Keratinocyte (primary cell): Measurements from ENCODE around the gene MICA. TPM values are rescaled to one million over a fixed set of nuclear protein-coding genes. Genes with fewer than 3 reads are reported as not detected.

Experiments used
- DNase-seq: peaks from one replicate; pipeline ENCODE4 v3.0.0-alpha.2; 2011; ENCODE audit warnings: low read depth, missing footprints, low spot score
- FAIRE-seq: peaks from 2 replicates; lab custom pipeline; 2011; peaks lifted over from hg19 to GRCh38; lab: Jason Lieb, UNC
- H2AFZ ChIP-seq: 2 replicates; pipeline ENCODE4 v1.6.0; 2012; ENCODE audit warnings: low read length, control low read depth, inconsistent platforms; ENCODE audit not compliant: control insufficient read depth
- H3K27ac ChIP-seq: 2 replicates; pipeline ENCODE4 v1.5.1; 2011; ENCODE audit warnings: low read length; ENCODE audit not compliant: control insufficient read depth, insufficient read depth
- H3K27me3 ChIP-seq: 3 replicates; pipeline ENCODE4 v1.6.0; 2011; ENCODE audit warnings: low read length; ENCODE audit not compliant: control insufficient read depth, insufficient read depth; ENCODE audit errors: extremely low read depth
- H3K36me3 ChIP-seq, 2 experiments: 2 replicates in 1 of 2; 3 replicates in 1 of 2; pipeline ENCODE4 v1.5.1; 2011; ENCODE audit warnings: low read length in 2 of 2, mild to moderate bottlenecking in 1 of 2; ENCODE audit not compliant: control insufficient read depth in 2 of 2, insufficient read depth in 2 of 2; ENCODE audit errors: extremely low read depth in 1 of 2
- H3K4me1 ChIP-seq: 3 replicates; pipeline ENCODE4 v1.5.1; 2011; ENCODE audit warnings: low read length; ENCODE audit not compliant: control insufficient read depth, insufficient read depth; ENCODE audit errors: extremely low read depth
- H3K4me2 ChIP-seq: 3 replicates; pipeline ENCODE4 v1.6.0; 2011; ENCODE audit warnings: low read depth, low read length; ENCODE audit not compliant: control insufficient read depth, insufficient read depth; ENCODE audit errors: extremely low read depth
- H3K4me3 ChIP-seq, 3 experiments: fragments of 200-600 bp in 1 of 3; sonication (generic) in 1 of 3; 2 replicates in 2 of 3; 3 replicates in 1 of 3; pipeline ENCODE4 v1.5.1; 2011 to 2016; ENCODE audit warnings: low read length in 3 of 3, mild to moderate bottlenecking in 3 of 3, control low read depth in 2 of 3, inconsistent platforms in 1 of 3, low read depth in 1 of 3, mixed read lengths in 1 of 3, mixed run types in 1 of 3, moderate library complexity in 1 of 3; ENCODE audit not compliant: control insufficient read depth in 2 of 3, insufficient read depth in 2 of 3; ENCODE audit errors: extremely low read depth in 1 of 3
- H3K79me2 ChIP-seq: 2 replicates; pipeline ENCODE4 v1.6.0; 2012; ENCODE audit warnings: low read length; ENCODE audit not compliant: control insufficient read depth, insufficient read depth
- H3K9ac ChIP-seq: 3 replicates; pipeline ENCODE4 v1.6.0; 2011; ENCODE audit warnings: low read length; ENCODE audit not compliant: control insufficient read depth, insufficient read depth; ENCODE audit errors: extremely low read depth
- H3K9me1 ChIP-seq: 3 replicates; pipeline ENCODE4 v1.6.0; 2011; ENCODE audit warnings: low read length; ENCODE audit not compliant: control insufficient read depth, insufficient read depth; ENCODE audit errors: extremely low read depth
- H3K9me3 ChIP-seq: 2 replicates; pipeline ENCODE4 v1.5.1; 2012; ENCODE audit warnings: low read depth, low read length; ENCODE audit not compliant: control insufficient read depth
- H4K20me1 ChIP-seq: 3 replicates; pipeline ENCODE4 v1.6.0; 2011; ENCODE audit warnings: low read length; ENCODE audit not compliant: control insufficient read depth, insufficient read depth; ENCODE audit errors: extremely low read depth
- CTCF ChIP-seq, 3 experiments: IDR thresholded peaks in 1 of 3; conservative IDR thresholded peaks in 1 of 3; optimal IDR thresholded peaks in 1 of 3; 2 replicates in 2 of 3; 3 replicates in 1 of 3; pipeline versions ENCODE3 to v1.5.1; 2011; ENCODE audit warnings: low read length in 3 of 3, mild to moderate bottlenecking in 3 of 3, moderate library complexity in 2 of 3, control low read depth in 1 of 3, inconsistent platforms in 1 of 3; ENCODE audit not compliant: insufficient read depth in 2 of 3; ENCODE audit errors: extremely low read depth in 1 of 3
- EZH2 ChIP-seq: IDR thresholded peaks from one replicate; pipeline ENCODE4 v1.6.1; 2012; ENCODE audit warnings: inconsistent platforms, mild to moderate bottlenecking, low read length, moderate library complexity
- dilution Hi-C: fragments of 300-500 bp; cut with MboI; formaldehyde crosslinking; loops from one replicate; pipeline ENCODE4 v1.7.0; 2020; ENCODE audit warnings: low sequenced_read_pairs; ENCODE audit not compliant: extremely low pct_ligation_motif_present
- polyA plus RNA-seq, 5 experiments: library from polyadenylated mRNA; depleted of rRNA in 3 of 5; stranded (reverse) in 3 of 5; stranded (forward) in 1 of 5; unstranded in 1 of 5; fragments of >200 nt; gene quantifications; 1 replicate in 1 of 5; 2 replicates in 3 of 5; 3 replicates in 1 of 5; pipeline versions ENCODE4 v1.2.1 to v1.2.3, GENCODE V29; 2011 to 2012; ENCODE audit warnings: missing spikeins in 2 of 5, low read depth in 1 of 5, low replicate concordance in 1 of 5

MICA gene
- polyA plus RNA-seq, 1 donor (not counting 4 experiments of a cell fraction or from before 2014, with no cell fraction given) = 59.9 TPM

DNA sequence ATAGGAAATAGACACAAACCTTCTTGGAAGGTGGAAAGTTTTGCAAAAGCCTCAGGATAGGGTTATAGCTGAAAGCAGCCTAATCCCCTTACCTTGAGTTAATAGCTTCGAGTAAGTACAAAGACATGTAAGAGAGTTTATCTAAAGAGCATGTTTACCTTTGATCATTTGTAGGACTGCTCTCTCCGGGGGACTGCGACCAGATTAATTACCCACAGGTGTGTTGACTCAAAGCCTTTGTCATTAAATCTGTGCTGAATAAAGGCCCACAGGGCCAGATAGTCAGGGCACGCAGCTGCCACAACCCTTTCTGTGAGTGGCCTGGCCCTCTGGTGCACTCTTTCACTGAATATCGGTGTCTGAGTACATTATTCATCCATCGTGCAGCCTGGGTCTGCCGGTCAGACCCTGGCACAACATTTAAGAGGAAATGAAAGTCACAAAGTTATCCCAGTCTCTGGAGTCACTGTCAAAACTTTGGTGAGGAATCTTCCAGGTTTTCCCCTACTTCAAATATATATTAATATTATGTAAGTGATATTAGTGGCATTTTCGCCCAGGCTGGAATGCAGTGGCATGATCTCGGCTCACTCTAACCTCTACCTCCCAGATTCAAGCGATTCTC is 5.4 kb upstream of the MICA start:
- Histone ChIP-seq H3K4me1 (peaks cover 30% of the 10 kb centered on the region), H3K4me2 (no peak overlapping the region), H3K27ac (no peak overlapping the region), H4K20me1 (no peaks in the 10 kb centered on the region), H3K36me3 (peaks cover 0 to 3% of the 10 kb centered on the region in 2 experiments), H3K79me2 (peaks cover 23% of the 10 kb centered on the region), H3K27me3 (no peaks in the 10 kb centered on the region), H3K9me1 (no peaks in the 10 kb centered on the region), H3K9ac (no peak overlapping the region), H3K9me3 (no peaks in the 10 kb centered on the region), H2AFZ (no peak overlapping the region), H3K4me3 (no peak overlapping the region)
- TF ChIP-seq CTCF (optimal IDR thresholded peaks at IDR 0.05 in 1 of 3, IDR thresholded peaks at IDR 0.05 in 1 of 3, conservative IDR thresholded peaks at IDR 0.05 in 1 of 3; ENCODE audit: extremely low read depth in 1 of 3, insufficient read depth in 2 of 3, low read length in 3 of 3) = no peak
- TF ChIP-seq EZH2 = no peak
- DNase-seq = no peak
- dilution Hi-C loops = no loop called here
- no peak for FAIRE-seq

GRCh38 chr6:31399589-31400466 is 3.6 kb upstream of the MICA start:
- Histone ChIP-seq H2AFZ (peak overlapping the region; percentile 95), H3K4me2 (peak overlapping the region; percentile 90), H3K27ac (peak overlapping the region; percentile 80), H3K36me3 (peaks cover 0 to 3% of the 10 kb centered on the region in 2 experiments), H3K9ac (peak overlapping the region; percentile 89), H3K9me1 (no peaks in the 10 kb centered on the region), H3K4me1 (peaks cover 36% of the 10 kb centered on the region), H3K79me2 (peaks cover 40% of the 10 kb centered on the region), H3K27me3 (no peaks in the 10 kb centered on the region), H3K9me3 (no peaks in the 10 kb centered on the region), H4K20me1 (peaks cover 3% of the 10 kb centered on the region), H3K4me3 (peak overlapping the region; percentile 58 to 85 (median 76))
- TF ChIP-seq EZH2 (no peak), CTCF (optimal IDR thresholded peaks at IDR 0.05 in 1 of 3, IDR thresholded peaks at IDR 0.05 in 1 of 3, conservative IDR thresholded peaks at IDR 0.05 in 1 of 3; ENCODE audit: extremely low read depth in 1 of 3, insufficient read depth in 2 of 3, low read length in 3 of 3) (peak; percentile 90 to 95 (median 90))
- no peak for FAIRE-seq
- peak; percentile 59 for DNase-seq
- dilution Hi-C loops = no loop called here
